ENCODE results near the gene AKAP13. TPM values are rescaled to one million over a fixed set of nuclear protein-coding genes. Genes with fewer than 3 reads are reported as not detected.
A peak's percentile ranks its signal among the peaks of the same experiment; 100 is the strongest.

AKAP13 gene
- polyA plus RNA-seq, 3 donors = 47.9 to 99.7 (median 92.6) TPM

GRCh38 chr15:85400606-85401005, 20.2 kb downstream of the AKAP13 start:
- H3K27me3 ChIP-seq (ENCODE audit: control insufficient read depth in 2 of 2, insufficient read depth in 2 of 2, low read length in 2 of 2) = no peaks in the 10 kb centered on the region
- peaks cover 76% of the 10 kb centered on the region for H3K79me2 ChIP-seq (ENCODE audit: insufficient read depth, low read length)
- no peaks in the 10 kb centered on the region for H3K9me3 ChIP-seq (replicated peaks in 1 of 2; ENCODE audit: control insufficient read depth in 1 of 2, insufficient read depth in 1 of 2, low read length in 2 of 2)
- no CpG with 5 or more reads among the region's 3 CpGs for WGBS (ENCODE audit: insufficient coverage)
- Mint-ChIP-seq H3K27ac (no peak overlapping the region), H3K27me3 (ENCODE audit: low read depth in 3 of 3) (peaks cover 0 to 2% (median 0%) of the 10 kb centered on the region in 3 donors), H3K4me1 (peaks cover 38% of the 10 kb centered on the region), H3K36me3 (no peaks in the 10 kb centered on the region), H3K4me3 (no peak overlapping the region), H3K9me3 (peaks cover 0 to 3% (median 0%) of the 10 kb centered on the region in 7 donors)
- no peak overlapping the region for H3K9ac ChIP-seq (ENCODE audit: insufficient read depth, low read length, poor library complexity, severe bottlenecking)
- H3K4me2 ChIP-seq (replicated peaks; ENCODE audit: extremely low read depth, low read length, poor library complexity, severe bottlenecking) = no peak overlapping the region
- no peaks in the 10 kb centered on the region for H3K36me3 ChIP-seq (replicated peaks in 1 of 2; ENCODE audit: control insufficient read depth in 1 of 2, insufficient read depth in 2 of 2, low read length in 2 of 2)
- peaks cover 12% of the 10 kb centered on the region for H4K20me1 ChIP-seq (ENCODE audit: insufficient read depth, low read length)
- no peak overlapping the region for H3K4me3 ChIP-seq (replicated peaks in 1 of 3; ENCODE audit: low read depth in 2 of 3, low read length in 3 of 3)
- no peak overlapping the region for H2AFZ ChIP-seq (ENCODE audit: insufficient read depth, low read depth, low read length, poor library complexity, severe bottlenecking)
- no peak for DNase-seq
- TF ChIP-seq, protein P1, sequence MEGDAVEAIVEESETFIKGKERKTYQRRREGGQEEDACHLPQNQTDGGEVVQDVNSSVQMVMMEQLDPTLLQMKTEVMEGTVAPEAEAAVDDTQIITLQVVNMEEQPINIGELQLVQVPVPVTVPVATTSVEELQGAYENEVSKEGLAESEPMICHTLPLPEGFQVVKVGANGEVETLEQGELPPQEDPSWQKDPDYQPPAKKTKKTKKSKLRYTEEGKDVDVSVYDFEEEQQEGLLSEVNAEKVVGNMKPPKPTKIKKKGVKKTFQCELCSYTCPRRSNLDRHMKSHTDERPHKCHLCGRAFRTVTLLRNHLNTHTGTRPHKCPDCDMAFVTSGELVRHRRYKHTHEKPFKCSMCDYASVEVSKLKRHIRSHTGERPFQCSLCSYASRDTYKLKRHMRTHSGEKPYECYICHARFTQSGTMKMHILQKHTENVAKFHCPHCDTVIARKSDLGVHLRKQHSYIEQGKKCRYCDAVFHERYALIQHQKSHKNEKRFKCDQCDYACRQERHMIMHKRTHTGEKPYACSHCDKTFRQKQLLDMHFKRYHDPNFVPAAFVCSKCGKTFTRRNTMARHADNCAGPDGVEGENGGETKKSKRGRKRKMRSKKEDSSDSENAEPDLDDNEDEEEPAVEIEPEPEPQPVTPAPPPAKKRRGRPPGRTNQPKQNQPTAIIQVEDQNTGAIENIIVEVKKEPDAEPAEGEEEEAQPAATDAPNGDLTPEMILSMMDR (IDR thresholded peaks at IDR 0.05) = no peak
- no peak overlapping the region for H3K27ac ChIP-seq (ENCODE audit: low read depth in 1 of 2, low read length in 2 of 2)
- H3K4me1 ChIP-seq (ENCODE audit: control insufficient read depth in 1 of 2, insufficient read depth in 2 of 2, low read length in 2 of 2) = peaks cover 22 to 30% of the 10 kb centered on the region in 2 donors
- intact Hi-C loops (cut with micrococcal nuclease) = no loop called here

DNA sequence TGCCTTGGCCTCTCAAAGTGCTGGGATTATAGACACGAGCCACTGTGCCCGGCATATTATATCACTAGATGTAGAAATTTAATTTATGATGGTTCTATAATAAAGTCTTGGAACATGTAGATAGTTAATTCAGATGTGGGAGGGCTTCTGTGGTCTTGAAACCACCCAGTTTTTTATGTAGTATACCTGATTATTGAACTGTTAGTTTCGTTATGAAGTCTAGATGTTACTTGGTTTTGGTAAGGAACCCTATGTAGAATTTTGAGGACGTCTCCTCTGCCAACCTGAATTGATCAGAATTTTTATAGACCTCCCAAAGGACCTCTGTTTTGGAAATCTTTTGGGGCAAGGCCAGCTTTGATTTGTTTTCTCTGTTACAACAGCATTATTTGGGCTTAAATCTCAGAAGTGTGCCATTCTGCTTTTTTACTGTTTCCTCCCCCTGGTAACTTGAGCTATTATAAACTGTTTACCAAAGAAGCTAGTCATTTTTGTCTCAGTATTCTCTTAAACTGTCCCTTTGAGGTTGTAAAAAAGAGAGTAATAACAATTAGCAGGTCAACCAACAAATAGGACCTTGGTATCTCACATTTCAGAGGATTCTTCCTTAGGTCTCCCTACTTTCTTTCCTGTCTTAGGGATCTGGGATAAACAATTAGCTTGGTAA, 20.8 kb downstream of the AKAP13 start:
- Histone ChIP-seq H3K4me1 (ENCODE audit: control insufficient read depth in 1 of 2, insufficient read depth in 2 of 2, low read length in 2 of 2) (peaks cover 22 to 30% of the 10 kb centered on the region in 2 donors), H3K27me3 (ENCODE audit: control insufficient read depth in 2 of 2, insufficient read depth in 2 of 2, low read length in 2 of 2) (no peaks in the 10 kb centered on the region), H2AFZ (ENCODE audit: insufficient read depth, low read depth, low read length, poor library complexity, severe bottlenecking) (no peak overlapping the region), H3K27ac (ENCODE audit: low read depth in 1 of 2, low read length in 2 of 2) (peak overlapping the region in 1 of 2 donors; percentile 68), H3K36me3 (replicated peaks in 1 of 2; ENCODE audit: control insufficient read depth in 1 of 2, insufficient read depth in 2 of 2, low read length in 2 of 2) (no peaks in the 10 kb centered on the region), H3K79me2 (ENCODE audit: insufficient read depth, low read length) (peaks cover 76% of the 10 kb centered on the region), H4K20me1 (ENCODE audit: insufficient read depth, low read length) (peaks cover 12% of the 10 kb centered on the region), H3K4me2 (replicated peaks; ENCODE audit: extremely low read depth, low read length, poor library complexity, severe bottlenecking) (no peak overlapping the region), H3K9me3 (replicated peaks in 1 of 2; ENCODE audit: control insufficient read depth in 1 of 2, insufficient read depth in 1 of 2, low read length in 2 of 2) (no peaks in the 10 kb centered on the region), H3K4me3 (replicated peaks in 1 of 3; ENCODE audit: low read depth in 2 of 3, low read length in 3 of 3) (no peak overlapping the region), H3K9ac (ENCODE audit: insufficient read depth, low read length, poor library complexity, severe bottlenecking) (no peak overlapping the region)
- intact Hi-C loops (cut with micrococcal nuclease) = no loop called here
- 93% methylated on average over 2 of the region's 4 CpGs for WGBS (ENCODE audit: insufficient coverage)
- DNase-seq = no peak
- Mint-ChIP-seq H3K4me1 (peaks cover 38% of the 10 kb centered on the region), H3K27ac (peak overlapping the region in 2 of 7 donors; percentile 28 to 48), H3K27me3 (ENCODE audit: low read depth in 3 of 3) (no peaks in the 10 kb centered on the region), H3K36me3 (no peaks in the 10 kb centered on the region), H3K9me3 (peaks cover 0 to 3% (median 0%) of the 10 kb centered on the region in 7 donors), H3K4me3 (no peak overlapping the region)
- TF ChIP-seq, protein P1 (IDR thresholded peaks at IDR 0.05) = no peak
